ENCODE measurements around the gene PPM1M.

PPM1M gene

DNA sequence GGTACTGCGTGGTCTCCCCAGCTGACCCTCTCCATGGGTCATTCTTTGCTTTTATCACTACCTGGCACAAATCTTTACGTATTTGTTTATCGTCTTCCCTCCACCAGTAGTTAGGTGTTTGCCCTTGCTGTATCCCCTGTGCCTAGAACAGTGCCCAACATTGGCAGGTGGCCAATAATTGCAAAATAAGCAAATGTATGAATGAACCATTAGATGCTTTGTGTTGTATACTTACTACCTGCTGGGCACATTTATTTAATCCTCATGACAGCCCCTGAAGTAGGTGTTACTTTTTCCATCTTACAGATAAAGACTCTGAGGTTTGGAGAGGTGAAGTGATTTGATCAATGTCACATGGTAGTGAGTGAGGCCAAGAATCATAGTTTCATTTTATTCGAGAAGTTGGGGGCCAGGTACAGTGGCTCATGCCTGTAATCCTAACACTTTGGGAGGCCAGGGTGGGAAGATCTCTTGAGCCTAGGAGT is 4.6 kb upstream of the PPM1M start:
- Histone ChIP-seq H2AFZ (ENCODE audit: low read length) (no peak overlapping the region), H3K79me2 (ENCODE audit: insufficient read depth, low read length) (peaks cover 8% of the 10 kb centered on the region), H3K27me3 (ENCODE audit: insufficient read depth, low read length) (no peaks in the 10 kb centered on the region), H3K27ac (ENCODE audit: low read depth, low read length, poor library complexity, severe bottlenecking) (peak overlapping the region; percentile 74), H3K9ac (ENCODE audit: low read length) (no peak overlapping the region), H3K4me2 (ENCODE audit: low read length) (peak overlapping the region; percentile 98; the same call in 1 of the 2 replicates), H3K4me1 (ENCODE audit: insufficient read depth, low read length, severe bottlenecking) (peaks cover 47% of the 10 kb centered on the region), H3K9me3 (ENCODE audit: low read length) (no peaks in the 10 kb centered on the region), H3F3A (ENCODE audit: insufficient read depth, low read length) (no peaks in the 10 kb centered on the region), H4K20me1 (ENCODE audit: insufficient read depth, low read length) (no peaks in the 10 kb centered on the region), H3K9me2 (ENCODE audit: low read depth, low read length) (no peaks in the 10 kb centered on the region), H3K4me3 (ENCODE audit: low read depth, low read length, poor library complexity, severe bottlenecking) (no peak overlapping the region), H3K36me3 (ENCODE audit: insufficient read depth, low read length) (peaks cover 6% of the 10 kb centered on the region; the same call in 1 of the 2 replicates)
- TF ChIP-seq, protein P1, sequence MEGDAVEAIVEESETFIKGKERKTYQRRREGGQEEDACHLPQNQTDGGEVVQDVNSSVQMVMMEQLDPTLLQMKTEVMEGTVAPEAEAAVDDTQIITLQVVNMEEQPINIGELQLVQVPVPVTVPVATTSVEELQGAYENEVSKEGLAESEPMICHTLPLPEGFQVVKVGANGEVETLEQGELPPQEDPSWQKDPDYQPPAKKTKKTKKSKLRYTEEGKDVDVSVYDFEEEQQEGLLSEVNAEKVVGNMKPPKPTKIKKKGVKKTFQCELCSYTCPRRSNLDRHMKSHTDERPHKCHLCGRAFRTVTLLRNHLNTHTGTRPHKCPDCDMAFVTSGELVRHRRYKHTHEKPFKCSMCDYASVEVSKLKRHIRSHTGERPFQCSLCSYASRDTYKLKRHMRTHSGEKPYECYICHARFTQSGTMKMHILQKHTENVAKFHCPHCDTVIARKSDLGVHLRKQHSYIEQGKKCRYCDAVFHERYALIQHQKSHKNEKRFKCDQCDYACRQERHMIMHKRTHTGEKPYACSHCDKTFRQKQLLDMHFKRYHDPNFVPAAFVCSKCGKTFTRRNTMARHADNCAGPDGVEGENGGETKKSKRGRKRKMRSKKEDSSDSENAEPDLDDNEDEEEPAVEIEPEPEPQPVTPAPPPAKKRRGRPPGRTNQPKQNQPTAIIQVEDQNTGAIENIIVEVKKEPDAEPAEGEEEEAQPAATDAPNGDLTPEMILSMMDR (IDR thresholded peaks at IDR 0.05; ENCODE audit: low read length), result no peak
- no peak for TF ChIP-seq EZH2 (IDR thresholded peaks at IDR 0.05; ENCODE audit: borderline replicate concordance, low read length)

DNA sequence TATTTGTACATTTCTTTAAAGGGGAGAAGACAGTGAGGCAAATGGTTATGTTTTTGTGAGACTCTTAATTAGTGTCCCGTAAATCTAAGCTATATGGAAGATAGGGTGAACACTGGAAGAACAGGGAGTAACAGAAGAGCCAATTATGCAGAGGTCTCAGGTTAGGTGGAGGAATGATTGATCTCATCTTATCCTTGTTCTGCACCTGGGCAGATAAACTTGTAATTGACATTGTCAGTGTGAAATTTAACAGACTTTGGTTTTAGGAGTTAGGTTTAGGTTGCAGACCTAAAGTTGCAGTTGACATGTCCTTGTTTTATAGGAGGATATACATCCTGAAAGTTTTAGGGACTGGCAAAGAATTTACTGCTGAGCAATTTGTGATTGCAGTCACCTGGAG is 3.5 kb upstream of the PPM1M start:
- H3K27ac ChIP-seq (ENCODE audit: low read depth, low read length, poor library complexity, severe bottlenecking), result no peak overlapping the region
- no peaks in the 10 kb centered on the region for H4K20me1 ChIP-seq (ENCODE audit: insufficient read depth, low read length)
- no peaks in the 10 kb centered on the region for H3F3A ChIP-seq (ENCODE audit: insufficient read depth, low read length)
- no peak overlapping the region for H3K4me3 ChIP-seq (ENCODE audit: low read depth, low read length, poor library complexity, severe bottlenecking)
- no peaks in the 10 kb centered on the region for H3K9me2 ChIP-seq (ENCODE audit: low read depth, low read length)
- no peak overlapping the region for H2AFZ ChIP-seq (ENCODE audit: low read length)
- no peak overlapping the region for H3K9ac ChIP-seq (ENCODE audit: low read length)
- H3K27me3 ChIP-seq (ENCODE audit: insufficient read depth, low read length), result no peaks in the 10 kb centered on the region
- H3K79me2 ChIP-seq (ENCODE audit: insufficient read depth, low read length), result peaks cover 8% of the 10 kb centered on the region
- H3K36me3 ChIP-seq (ENCODE audit: insufficient read depth, low read length), result peaks cover 6% of the 10 kb centered on the region; the same call in 1 of the 2 replicates
- H3K4me1 ChIP-seq (ENCODE audit: insufficient read depth, low read length, severe bottlenecking), result peaks cover 55% of the 10 kb centered on the region
- TF ChIP-seq EZH2 (IDR thresholded peaks at IDR 0.05; ENCODE audit: borderline replicate concordance, low read length), result no peak
- TF ChIP-seq, protein P1 (IDR thresholded peaks at IDR 0.05; ENCODE audit: low read length), result no peak
- no peak overlapping the region for H3K4me2 ChIP-seq (ENCODE audit: low read length)
- no peaks in the 10 kb centered on the region for H3K9me3 ChIP-seq (ENCODE audit: low read length)

DNA sequence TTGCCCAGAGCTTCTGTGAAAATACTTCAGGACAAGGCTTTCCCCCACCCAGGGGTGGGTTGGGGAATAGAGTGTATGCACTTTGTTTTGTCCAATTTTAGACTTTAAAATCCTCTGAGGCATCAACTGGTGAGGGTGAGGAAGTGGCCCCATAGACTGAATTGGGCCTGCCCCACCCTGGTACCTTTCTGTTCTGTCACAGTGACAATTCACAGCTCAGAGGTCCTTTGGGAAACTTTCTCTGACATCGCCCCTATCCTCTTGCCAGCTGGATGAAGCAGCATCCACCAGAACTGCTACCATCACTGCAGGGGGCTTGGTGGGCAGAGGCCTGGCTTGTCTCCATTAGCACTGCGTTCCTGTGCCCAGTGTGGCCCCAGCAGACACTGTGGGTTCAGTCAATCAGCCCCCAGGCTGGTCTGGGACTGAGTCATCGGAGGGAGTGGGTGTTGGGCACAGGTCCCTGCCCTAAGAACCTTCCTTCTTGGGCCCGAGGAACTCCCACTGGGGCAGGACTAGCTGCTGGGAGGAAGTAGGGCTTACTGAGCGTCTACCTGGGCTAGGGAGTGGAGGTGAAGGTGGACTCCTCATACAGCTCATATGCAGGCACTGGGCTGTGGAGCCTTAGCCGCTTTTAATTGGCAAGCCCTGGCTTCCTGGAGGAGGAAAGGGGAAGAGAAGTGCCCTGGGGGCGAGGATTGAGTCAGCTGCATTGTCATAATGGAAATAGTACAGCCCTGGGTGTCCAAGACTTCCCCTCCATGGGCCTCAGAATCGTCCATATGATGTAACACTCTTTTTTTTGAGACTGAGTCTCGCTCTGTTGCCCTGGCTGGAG is 1.5 kb upstream of the PPM1M start:
- Histone ChIP-seq H3K4me2 (ENCODE audit: low read length) (no peak overlapping the region; the same call in 1 of the 2 replicates), H3K79me2 (ENCODE audit: insufficient read depth, low read length) (no peaks in the 10 kb centered on the region), H3K9me3 (ENCODE audit: low read length) (no peaks in the 10 kb centered on the region), H3F3A (ENCODE audit: insufficient read depth, low read length) (no peaks in the 10 kb centered on the region), H2AFZ (ENCODE audit: low read length) (no peak overlapping the region), H4K20me1 (ENCODE audit: insufficient read depth, low read length) (no peaks in the 10 kb centered on the region), H3K27me3 (ENCODE audit: insufficient read depth, low read length) (no peaks in the 10 kb centered on the region), H3K4me1 (ENCODE audit: insufficient read depth, low read length, severe bottlenecking) (peaks cover 41% of the 10 kb centered on the region), H3K9me2 (ENCODE audit: low read depth, low read length) (no peaks in the 10 kb centered on the region), H3K4me3 (ENCODE audit: low read depth, low read length, poor library complexity, severe bottlenecking) (no peak overlapping the region), H3K27ac (ENCODE audit: low read depth, low read length, poor library complexity, severe bottlenecking) (no peak overlapping the region), H3K36me3 (ENCODE audit: insufficient read depth, low read length) (peaks cover 8% of the 10 kb centered on the region; the same call in 1 of the 2 replicates), H3K9ac (ENCODE audit: low read length) (no peak overlapping the region)
- TF ChIP-seq, protein P1 (IDR thresholded peaks at IDR 0.05; ENCODE audit: low read length), result no peak
- TF ChIP-seq EZH2 (IDR thresholded peaks at IDR 0.05; ENCODE audit: borderline replicate concordance, low read length), result no peak

All from OCI-LY1 (cell line).